Skeletal muscle cell (primary cell): Measurements from ENCODE around the gene CLEC3B.

Experiments used
- DNase-seq: peaks from one replicate; pipeline ENCODE4 v3.0.0-alpha.2; 2010; ENCODE audit warnings: low read depth
- H3K4me3 ChIP-seq: 2 replicates; pipeline ENCODE4 v1.5.1; 2011; ENCODE audit warnings: low read depth, mild to moderate bottlenecking, control low read depth, low read length, moderate library complexity

The CLEC3B gene

DNA sequence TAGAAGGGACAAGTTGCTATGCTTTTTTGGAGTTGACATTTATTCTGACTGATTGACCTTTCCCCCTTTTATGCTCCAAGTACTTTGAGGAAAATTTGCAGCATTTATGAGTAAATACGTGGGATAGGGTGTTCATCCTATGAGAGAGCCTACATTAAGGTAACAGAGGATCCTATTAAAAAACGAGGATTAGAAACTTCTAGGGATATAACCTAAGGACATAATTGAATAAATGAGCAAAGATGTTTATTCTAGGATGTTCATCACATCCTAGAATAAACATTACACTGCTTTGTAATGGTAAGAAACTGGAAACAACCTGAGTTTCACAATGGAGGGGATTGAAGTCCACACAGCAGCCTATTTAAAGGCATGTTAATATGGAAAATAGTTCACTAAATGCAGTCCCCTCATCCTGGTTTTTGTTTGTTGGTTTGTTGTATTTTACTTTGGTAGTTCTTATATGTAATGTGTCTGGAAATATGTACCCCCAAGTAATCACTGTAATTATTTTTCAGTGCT lies 23.9 kb upstream of the CLEC3B start:
- no peak overlapping the region for H3K4me3 ChIP-seq
- no peak for DNase-seq

DNA sequence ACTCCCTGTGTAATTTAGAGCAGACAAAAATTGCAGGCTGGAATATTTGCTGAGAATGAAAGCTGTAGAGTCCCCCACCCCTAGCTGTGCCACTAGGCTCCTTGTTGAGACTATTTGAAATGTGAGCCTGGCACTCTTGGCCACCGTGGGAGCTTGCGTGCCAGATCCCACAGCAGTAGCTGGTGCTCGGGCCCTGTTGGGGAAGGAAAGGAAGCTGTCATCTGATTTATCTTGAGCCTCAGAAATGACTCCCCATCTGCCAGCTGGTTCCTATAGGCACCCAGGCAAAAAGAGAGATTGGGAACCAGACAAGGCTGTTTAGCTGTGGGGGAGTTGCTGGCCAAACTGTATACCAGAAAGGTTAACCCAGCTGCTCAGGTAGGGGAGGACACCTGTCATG lies 23.4 kb upstream of the CLEC3B start:
- H3K4me3 ChIP-seq: no peak overlapping the region
- DNase-seq: no peak

DNA sequence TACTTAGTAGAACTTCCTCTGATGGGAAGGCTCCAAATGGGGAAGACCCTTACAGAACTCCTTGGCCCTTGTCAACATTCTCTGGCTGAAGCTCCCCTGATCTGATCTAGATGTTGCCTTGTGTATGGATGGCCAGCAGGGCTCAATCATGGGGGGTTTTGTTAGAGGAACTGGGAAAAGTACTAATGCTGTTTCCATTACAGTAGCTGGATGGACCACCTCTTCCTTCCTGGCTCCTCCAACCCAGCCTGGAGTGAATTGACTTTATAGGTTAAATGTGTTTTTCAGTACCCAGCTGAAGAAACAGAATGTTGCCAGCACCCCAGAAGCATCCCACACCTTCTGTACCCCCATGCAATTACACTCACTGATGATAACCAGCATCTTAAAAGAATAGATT lies 22.7 kb upstream of the CLEC3B start:
- no peak overlapping the region for H3K4me3 ChIP-seq
- no peak for DNase-seq

DNA sequence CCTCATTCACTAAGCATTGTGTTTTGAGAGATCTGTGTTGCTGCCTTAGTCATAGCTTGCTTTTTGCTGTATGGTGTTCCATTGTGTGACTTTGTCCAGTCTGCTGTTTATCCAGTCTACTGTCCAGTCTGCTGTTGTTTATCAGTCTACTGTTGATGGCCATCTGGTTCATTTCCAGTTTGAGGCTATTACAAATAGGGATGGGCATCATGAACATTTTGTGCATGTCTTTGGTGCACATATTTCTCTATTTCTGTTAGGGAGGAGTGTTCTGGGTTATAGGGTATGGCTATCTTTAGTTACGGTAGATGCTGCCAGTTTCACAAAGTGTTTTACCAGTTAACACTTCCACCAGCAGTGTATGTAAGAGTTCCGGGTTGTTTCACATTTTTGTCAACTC lies 22.2 kb upstream of the CLEC3B start:
- DNase-seq: no peak

DNA sequence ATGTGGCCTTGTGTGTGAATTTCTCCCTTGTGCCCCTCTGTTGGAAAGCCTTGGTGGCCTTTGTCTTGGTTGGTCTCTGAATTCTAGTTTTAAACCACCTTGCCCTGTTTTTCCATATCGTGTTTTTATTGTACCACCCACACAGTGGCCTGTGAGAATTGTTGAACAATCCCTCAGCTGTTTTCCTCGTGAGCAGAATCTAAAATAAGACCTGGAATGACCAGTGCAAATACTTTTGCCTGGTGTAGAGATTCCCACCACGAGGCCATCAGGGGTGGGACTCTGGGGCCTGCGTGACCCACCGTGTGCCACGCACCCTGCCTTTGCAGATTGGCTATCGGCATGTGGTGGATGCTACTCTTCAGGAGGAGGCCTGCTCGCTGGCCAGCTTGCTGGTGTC lies 19.0 kb upstream of the CLEC3B start:
- no peak for DNase-seq
- H3K4me3 ChIP-seq: no peak overlapping the region

More for the DNA sequence above, 22.2 kb upstream of the CLEC3B start:
- no peak overlapping the region for H3K4me3 ChIP-seq

DNA sequence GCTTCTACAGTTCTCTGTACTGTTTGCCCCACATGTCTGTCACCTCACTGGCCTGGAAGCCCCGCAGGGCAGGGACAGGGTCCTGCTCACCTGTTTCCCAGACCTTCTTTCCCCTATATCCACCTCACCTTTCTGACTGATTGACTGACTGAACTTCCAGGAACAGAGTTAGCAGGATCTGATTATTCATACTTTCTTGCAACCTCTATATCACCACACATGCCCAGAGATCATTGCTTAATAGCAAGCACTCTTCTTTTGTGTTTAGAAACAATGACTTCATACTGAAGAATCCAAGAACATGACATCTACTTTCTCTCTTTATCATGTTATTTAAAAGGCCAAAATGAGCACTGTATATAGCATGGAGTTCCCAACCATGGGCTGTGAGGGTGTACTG lies 18.0 kb upstream of the CLEC3B start:
- peak; percentile 52 for DNase-seq
- H3K4me3 ChIP-seq: no peak overlapping the region

DNA sequence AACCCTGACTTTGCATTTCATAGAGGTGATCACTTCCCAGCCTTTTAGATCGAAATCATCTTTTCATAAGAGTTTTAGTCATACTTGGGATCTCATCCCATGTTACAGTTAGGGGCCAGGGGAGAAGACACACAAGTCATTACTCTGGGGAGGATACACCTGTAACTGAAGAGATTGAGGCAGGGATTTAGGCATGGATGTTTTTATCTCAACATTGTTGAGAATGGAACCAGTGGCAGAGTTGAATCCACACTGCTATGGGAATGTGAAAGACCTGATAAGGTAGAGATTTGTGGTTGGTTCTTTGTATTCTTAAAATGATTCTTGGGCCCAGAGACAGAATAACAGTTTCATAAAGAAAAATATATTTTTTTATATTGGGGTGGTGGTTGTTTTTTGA lies 16.2 kb upstream of the CLEC3B start:
- DNase-seq: no peak
- H3K4me3 ChIP-seq: no peak overlapping the region

DNA sequence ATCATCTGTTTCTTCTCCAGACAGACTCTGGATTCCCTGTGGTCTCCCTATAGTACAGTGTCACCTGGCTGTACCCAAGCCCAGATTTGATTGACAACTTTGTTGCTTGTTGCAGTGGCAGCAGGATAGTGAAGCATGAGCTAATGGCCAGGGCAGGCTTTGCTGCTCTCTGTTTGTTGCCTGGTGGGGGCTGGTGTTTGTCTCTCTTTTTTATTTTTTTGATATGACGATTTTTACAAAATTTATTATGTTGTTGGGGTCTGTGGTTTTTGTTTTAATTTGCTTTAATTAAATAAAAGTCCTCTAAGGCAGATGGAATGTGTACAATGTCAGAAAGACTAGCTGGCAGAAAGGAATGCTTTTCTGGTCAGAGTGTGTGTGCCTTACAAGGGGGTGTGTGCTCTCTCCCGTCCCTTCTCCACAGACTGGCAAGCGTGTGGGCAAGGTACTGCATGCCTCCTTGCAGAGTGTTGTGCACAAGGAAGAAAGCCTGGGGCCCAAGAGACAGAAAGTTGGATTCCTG lies 15.2 kb upstream of the CLEC3B start:
- no peak overlapping the region for H3K4me3 ChIP-seq
- peak; percentile 76 for DNase-seq

DNA sequence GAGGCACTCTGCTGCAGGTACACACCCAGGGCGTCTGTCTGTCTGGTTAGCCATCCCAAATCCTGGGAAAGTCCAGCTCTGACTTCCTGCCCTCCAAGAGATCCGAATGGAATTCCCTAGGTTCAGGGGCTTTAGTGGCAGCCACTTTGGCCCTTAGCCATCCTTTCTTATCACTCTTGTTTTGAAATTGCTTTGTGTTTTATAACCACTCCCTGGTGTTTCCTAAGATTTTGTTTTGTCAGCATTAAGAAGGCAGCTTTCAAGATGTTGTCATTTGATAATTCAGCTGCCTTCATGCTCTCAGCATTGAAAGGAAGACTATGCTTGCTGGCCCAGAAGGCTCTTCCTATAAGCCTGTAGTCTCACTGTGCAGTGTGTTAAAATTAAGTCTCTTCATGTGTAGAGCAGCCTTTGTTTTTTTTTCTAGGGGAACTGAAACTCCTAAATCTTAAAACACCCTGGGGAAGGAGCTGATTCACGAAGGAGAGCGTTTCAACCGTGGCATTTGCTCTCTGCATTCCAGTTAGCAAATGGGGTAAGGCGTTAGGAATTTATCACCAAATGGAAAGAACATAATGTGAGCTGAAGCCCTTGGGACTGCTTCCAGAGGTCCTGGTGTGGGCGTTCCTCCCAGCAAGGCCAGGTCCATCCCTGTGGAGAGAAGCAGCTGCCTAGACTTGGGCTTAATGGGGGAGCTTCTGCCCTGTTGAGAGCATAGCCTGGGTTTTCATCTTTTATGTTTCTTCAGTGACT lies 14.2 kb upstream of the CLEC3B start:
- peak; percentile 97 for DNase-seq
- H3K4me3 ChIP-seq: no peak overlapping the region

DNA sequence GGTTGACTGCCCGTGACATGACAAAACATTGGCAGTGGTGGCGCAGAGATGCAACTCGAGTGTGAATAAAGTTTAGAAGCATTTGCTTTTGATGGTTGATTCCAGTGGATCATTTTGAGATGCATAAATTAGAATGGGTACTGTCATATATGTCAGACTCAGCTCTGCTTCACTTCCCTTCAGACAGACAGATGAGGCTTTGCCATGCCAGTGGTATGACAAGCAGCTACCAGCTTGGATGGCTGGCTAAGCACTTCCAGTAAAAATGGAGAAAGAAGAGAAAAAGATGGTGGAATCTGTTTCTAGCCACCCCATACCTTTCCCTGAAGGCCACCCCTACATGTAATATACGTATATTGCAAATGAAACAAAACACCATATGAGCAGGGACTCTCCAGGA lies 13.5 kb upstream of the CLEC3B start:
- DNase-seq: no peak
- H3K4me3 ChIP-seq: no peak overlapping the region

DNA sequence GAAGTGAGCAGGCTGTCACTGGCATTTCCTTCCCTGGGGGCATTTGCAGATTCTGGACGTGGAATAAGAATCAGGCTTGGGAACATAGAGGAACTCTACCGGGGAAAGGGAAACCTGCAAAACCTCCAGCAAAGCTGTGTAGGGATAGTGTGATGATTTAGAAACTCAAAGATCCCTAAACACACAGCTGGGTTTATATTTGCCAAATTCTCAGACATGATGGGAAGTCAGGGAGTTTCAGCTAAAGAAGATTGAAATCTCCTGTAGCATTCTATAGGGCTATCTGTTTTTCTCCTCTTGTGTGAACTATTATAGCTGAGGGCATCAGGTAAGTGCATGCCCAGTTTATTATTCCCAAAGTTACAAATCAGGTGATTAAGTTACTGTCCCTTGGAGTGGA lies 9.2 kb upstream of the CLEC3B start:
- no peak overlapping the region for H3K4me3 ChIP-seq
- DNase-seq: no peak

DNA sequence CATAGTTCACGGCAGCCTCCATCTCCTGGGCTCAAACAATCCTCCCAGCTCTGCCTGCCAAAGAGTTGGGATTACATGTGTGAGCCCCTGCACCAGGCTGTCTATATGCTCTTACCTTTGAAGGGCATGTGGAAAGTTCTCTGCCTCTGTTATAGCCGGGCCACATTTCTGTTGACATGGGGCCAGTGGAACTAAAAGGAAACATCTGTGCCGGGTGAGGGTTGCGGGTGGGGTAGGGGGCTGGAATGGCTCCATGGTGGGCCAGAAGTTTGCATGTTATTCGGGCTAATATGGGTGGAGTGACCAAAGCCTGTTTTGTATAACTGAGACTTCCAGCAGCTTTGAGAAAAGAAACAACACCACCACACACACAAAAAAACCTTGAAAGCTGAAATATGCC lies 8.3 kb upstream of the CLEC3B start:
- H3K4me3 ChIP-seq: no peak overlapping the region
- no peak for DNase-seq

DNA sequence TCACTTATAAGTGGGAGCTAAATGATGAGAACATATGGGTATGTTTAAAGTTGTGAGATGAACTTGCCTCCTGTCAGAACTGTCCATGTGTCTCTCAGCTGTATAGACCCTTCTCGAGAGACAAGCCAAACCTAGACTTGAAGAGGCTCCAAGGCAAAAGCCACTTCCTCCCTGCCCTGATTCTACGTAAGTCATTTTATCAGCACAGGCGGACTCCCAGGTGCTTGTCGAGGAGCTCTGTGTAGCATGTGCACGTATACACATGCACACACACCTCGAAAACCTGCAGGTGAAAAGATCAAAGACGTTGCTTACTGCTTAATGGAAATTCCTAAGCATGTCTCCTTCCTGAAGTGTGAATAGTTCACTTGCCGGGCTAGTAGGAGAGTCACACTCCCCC lies 5.6 kb upstream of the CLEC3B start:
- no peak overlapping the region for H3K4me3 ChIP-seq
- no peak for DNase-seq

DNA sequence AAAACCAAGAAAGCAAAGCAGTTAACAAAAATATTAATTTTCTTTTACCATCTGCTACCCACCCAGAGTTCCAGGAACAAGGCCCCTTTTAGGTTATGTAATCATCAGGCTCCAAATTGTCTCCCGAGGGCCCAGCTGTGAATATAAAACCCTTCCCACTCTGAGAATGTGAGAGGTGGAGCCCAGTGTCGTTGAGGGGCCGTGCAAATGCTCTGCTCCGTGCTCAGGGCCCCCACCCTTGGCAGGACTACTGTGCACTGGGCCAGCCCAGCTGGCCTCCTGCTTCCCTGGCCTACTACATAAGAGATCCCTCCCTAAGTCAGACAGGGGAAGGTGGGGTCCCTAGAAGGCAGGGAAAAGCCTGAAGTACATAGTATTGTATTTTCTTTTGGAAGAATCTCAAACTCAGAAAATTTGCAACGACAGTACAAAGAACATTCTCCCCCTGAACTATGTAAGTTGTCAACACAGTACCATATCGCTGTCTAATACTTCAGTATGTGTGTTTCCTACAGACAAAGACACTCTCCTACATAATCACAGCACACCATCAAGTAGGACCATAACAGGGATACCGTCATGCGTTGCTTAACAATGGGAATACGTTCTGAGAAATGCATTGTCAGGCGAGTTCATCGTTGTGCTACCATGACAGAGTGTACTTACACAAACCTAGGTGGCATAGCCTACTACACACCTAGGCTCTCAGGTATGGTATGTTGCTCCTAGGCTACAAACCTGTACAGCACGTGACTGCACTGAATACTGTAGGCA lies 4.4 kb upstream of the CLEC3B start:
- no peak for DNase-seq
- no peak overlapping the region for H3K4me3 ChIP-seq

DNA sequence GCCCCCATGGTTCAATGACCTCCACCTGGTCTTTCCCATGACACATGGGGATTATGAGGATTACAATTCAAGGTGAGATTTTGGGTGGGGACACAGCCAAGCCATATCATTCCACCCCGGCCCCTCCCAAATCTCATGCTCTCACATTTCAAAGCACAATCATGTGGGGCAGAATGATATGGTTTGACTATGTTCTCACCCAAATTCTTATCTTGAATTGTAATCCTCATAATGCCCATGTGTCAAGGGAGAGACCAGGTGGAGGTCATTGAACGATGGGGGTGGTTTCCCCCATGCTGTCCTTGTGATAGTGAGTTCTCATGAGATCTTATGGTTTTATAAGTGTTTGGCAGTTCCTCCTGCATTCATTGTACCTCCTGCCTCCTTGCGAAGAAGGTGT lies 2.4 kb upstream of the CLEC3B start:
- no peak overlapping the region for H3K4me3 ChIP-seq

DNA sequence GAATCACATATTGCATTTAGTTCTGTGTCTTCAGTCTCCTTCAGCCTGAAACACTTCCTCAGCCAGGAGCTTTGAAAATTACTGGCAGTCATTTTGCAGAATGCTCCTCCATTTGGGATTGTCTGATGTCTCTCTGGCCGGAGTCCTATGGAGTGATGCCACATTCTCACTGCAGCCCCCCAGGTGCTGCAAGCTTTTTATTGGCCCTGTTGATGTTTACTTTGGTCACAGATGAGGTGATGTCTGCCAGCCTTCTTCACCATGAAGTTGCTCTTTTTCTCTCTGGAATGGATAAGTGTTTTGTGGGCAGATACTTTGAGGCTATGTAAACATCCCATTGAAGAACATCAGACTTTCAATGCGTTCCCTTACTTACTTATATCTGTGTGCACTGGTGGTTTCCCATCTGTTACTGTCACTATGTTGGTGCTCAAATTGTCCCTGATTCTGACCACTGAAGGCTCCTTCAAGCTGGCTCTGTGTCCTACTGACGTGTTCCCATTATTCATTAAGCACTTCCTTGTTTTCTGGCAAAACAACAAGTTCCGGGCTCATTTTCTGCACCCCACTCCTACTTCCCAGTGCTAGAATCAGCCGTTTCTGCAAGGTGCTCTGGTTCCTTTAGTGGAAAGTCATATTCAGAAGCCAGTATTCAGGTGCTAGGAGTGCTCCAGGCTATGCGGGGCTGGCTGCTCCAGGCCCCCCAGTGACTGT lies 1.4 kb upstream of the CLEC3B start:
- no peak overlapping the region for H3K4me3 ChIP-seq

More for the DNA sequence above, 2.4 kb upstream of the CLEC3B start:
- no peak for DNase-seq

DNA sequence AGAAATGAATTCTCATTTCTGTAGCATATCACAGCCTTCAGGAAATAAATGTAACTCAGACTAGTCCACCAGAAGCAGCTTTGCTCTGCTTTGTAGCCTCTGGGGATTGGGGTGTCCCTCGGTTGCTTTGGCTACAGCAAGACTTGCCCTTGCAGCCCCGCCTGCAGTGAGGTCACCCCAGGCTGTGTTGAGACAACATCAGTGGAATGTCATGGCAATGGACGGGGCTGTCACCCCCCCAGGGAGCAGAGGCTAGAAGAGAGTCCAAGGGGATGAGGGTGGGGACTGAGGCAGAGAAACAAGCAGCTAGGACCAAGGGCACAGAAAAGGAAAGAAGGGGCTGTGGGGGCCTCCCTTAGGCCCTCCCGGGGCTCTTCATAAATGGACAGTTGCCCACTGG lies 854 bp downstream of the CLEC3B start:
- H3K4me3 ChIP-seq: peak overlapping the region; percentile 54
- no peak for DNase-seq

More for the DNA sequence above, 1.4 kb upstream of the CLEC3B start:
- no peak for DNase-seq

DNA sequence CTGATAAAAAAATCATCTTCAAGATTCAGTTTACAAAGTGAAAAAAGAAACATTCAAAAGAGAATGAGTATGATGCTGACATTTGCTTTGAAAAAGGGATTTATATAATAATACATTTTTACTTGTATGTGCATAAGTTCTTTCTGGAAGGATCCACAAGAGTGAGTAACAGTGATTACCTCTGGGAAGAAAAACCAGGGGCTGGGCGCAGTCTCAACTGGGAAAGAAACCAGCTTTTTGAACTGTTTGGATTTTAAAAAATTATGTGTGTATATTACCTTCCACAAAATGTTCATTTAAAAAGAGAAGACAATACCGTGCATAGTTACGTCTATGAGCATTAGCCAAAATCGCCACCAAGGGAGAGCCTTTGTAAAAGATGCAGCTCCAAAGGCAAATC lies 1.3 kb downstream of the CLEC3B start:
- DNase-seq: no peak
- H3K4me3 ChIP-seq: peak overlapping the region; percentile 54

DNA sequence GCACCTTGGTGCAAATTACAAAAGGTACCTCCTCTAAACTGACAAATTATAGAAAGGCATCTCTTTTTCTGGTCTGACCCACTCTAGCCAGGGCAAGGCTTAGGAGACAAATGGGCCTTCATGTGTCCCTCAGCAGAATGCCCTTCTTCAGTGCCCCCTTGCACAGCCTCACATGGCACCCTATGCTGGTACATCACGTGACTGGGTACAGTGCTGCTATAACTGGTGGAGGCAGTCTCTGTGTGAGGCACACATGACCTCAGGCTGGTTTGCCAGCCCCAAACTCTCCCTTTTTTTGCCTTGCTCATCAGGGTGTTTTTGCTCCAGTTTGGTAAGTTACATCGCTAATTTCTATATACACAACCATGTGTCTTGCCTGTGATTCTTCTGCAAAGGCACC lies 3.1 kb downstream of the CLEC3B start:
- no peak overlapping the region for H3K4me3 ChIP-seq
- no peak for DNase-seq

DNA sequence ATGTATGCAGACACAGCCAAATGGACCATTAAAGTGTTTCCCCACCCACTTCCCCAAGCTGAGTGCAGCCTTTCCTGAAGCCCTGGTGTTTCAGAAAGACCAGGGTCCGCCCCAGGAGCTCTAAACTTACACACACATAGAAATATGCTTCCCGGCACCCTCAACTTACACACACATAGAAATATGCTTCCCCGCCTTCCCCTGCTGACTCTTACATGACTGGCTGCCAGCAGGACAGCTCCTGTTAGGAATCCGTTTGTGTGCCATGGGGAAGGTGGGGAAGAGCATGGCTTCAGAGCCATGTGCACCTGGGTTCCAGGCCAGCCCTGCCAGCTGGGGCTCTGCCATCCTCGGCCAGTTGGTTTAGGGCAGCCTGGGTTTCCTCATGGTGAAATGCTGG lies 3.6 kb downstream of the CLEC3B start:
- H3K4me3 ChIP-seq: no peak overlapping the region
- no peak for DNase-seq
